HepG2 (cell line): Measurements from ENCODE around the gene MAPKAPK3. TPM values are rescaled to one million over a fixed set of nuclear protein-coding genes. Genes with fewer than 3 reads are reported as not detected.

Experiments
- ARNT ChIP-seq: fragments of 450-650 bp; IDR thresholded peaks from 2 replicates; pipeline ENCODE4 v1.6.1; 2017
- BCLAF1 ChIP-seq: fragments of 450-650 bp; IDR thresholded peaks from 2 replicates; pipeline ENCODE4 v1.6.1; 2017; ENCODE audit warnings: mild to moderate bottlenecking
- CREBL2 ChIP-seq: sonication (generic); formaldehyde crosslinking; IDR thresholded peaks from 2 replicates; pipeline ENCODE4 v1.8.1; 2023; ENCODE audit warnings: missing genetic modification reagents, mild to moderate bottlenecking, borderline replicate concordance
- ELF3 ChIP-seq: IDR thresholded peaks from 2 replicates; pipeline ENCODE4 v1.6.1; 2016; ENCODE audit warnings: missing genetic modification reagents, missing compliant biosample characterization
- FOSL1 ChIP-seq: sonication (generic); formaldehyde crosslinking; IDR thresholded peaks from 2 replicates; pipeline ENCODE4 v1.9.0; 2021; ENCODE audit warnings: missing genetic modification reagents, borderline replicate concordance
- FOXP1 ChIP-seq, 2 experiments: fragments of 450-650 bp in 1 of 2; IDR thresholded peaks; 2 replicates each; pipeline ENCODE4 v1.6.1; 2017 to 2018; ENCODE audit warnings: antibody characterized with exemption in 1 of 2
- GABPB1 ChIP-seq: IDR thresholded peaks from 2 replicates; pipeline ENCODE4 v1.6.1; 2016; ENCODE audit warnings: mild to moderate bottlenecking, missing genetic modification reagents, moderate library complexity, missing compliant biosample characterization
- NFATC3 ChIP-seq: sonication (generic); formaldehyde crosslinking; IDR thresholded peaks from 2 replicates; pipeline ENCODE4 v1.5.1; 2020; ENCODE audit warnings: mild to moderate bottlenecking, missing genetic modification reagents
- RBFOX2 ChIP-seq: fragments of 200-400 bp; formaldehyde crosslinking; IDR thresholded peaks from 2 replicates; pipeline ENCODE4 v1.6.1; 2017; ENCODE audit warnings: low read depth, mild to moderate bottlenecking, low read length
- RFX1 ChIP-seq: fragments of 450-650 bp; IDR thresholded peaks from 2 replicates; pipeline ENCODE4 v1.6.1; 2017
- RFXAP ChIP-seq: sonication (generic); formaldehyde crosslinking; IDR thresholded peaks from 2 replicates; pipeline ENCODE4 v1.4.0; 2020; ENCODE audit warnings: missing genetic modification reagents, borderline replicate concordance
- THYN1 ChIP-seq: sonication (generic); formaldehyde crosslinking; IDR thresholded peaks from 2 replicates; pipeline ENCODE4 v1.8.1; 2023; ENCODE audit warnings: low read depth, mild to moderate bottlenecking, moderate library complexity, missing genetic modification reagents, borderline replicate concordance
- TOPORS ChIP-seq: sonication (generic); formaldehyde crosslinking; IDR thresholded peaks from 2 replicates; pipeline ENCODE4 v1.8.0; 2023; ENCODE audit warnings: mild to moderate bottlenecking, missing genetic modification reagents
- ZBTB44 ChIP-seq: sonication (generic); formaldehyde crosslinking; IDR thresholded peaks from 2 replicates; pipeline ENCODE4 v1.4.0; 2020; ENCODE audit warnings: missing genetic modification reagents
- ZBTB7A ChIP-seq: sonication (generic); formaldehyde crosslinking; IDR thresholded peaks from 2 replicates; pipeline ENCODE4 v1.8.0; 2022; ENCODE audit warnings: mild to moderate bottlenecking, missing genetic modification reagents
- ZFP41 ChIP-seq: sonication (generic); formaldehyde crosslinking; IDR thresholded peaks from 2 replicates; pipeline ENCODE4 v1.4.0; 2020; ENCODE audit warnings: mild to moderate bottlenecking, missing genetic modification reagents, borderline replicate concordance
- ZNF224 ChIP-seq: sonication (generic); formaldehyde crosslinking; IDR thresholded peaks from 2 replicates; pipeline ENCODE4 v1.5.0; 2020; ENCODE audit warnings: mild to moderate bottlenecking, missing genetic modification reagents
- ZNF230 ChIP-seq: sonication (generic); formaldehyde crosslinking; IDR thresholded peaks from 2 replicates; pipeline ENCODE4 v1.4.0; 2020; ENCODE audit warnings: mild to moderate bottlenecking, missing genetic modification reagents
- ZNF672 ChIP-seq: sonication (generic); formaldehyde crosslinking; IDR thresholded peaks from 2 replicates; pipeline ENCODE4 v1.8.1; 2022; ENCODE audit warnings: missing genetic modification reagents
- ZNF691 ChIP-seq: sonication (generic); formaldehyde crosslinking; IDR thresholded peaks from 2 replicates; pipeline ENCODE4 v1.4.0; 2020; ENCODE audit warnings: missing genetic modification reagents, low read depth, mild to moderate bottlenecking, borderline replicate concordance
- ZNF740 ChIP-seq: sonication (generic); formaldehyde crosslinking; IDR thresholded peaks from 2 replicates; pipeline ENCODE4 v1.4.0; 2020; ENCODE audit warnings: missing genetic modification reagents
- ZNF75D ChIP-seq: sonication (generic); formaldehyde crosslinking; IDR thresholded peaks from 2 replicates; pipeline ENCODE4 v1.8.1; 2023; ENCODE audit warnings: missing genetic modification reagents, mild to moderate bottlenecking, borderline replicate concordance
- ZNF782 ChIP-seq: sonication (generic); formaldehyde crosslinking; IDR thresholded peaks from 2 replicates; pipeline ENCODE4 v1.4.0; 2020; ENCODE audit warnings: missing genetic modification reagents, mild to moderate bottlenecking, borderline replicate concordance
- ZNF878 ChIP-seq: sonication (generic); formaldehyde crosslinking; IDR thresholded peaks from 2 replicates; pipeline ENCODE4 v1.8.1; 2023; ENCODE audit warnings: mild to moderate bottlenecking, missing genetic modification reagents, moderate library complexity
- polyA plus RNA-seq, 8 experiments: library from polyadenylated mRNA; depleted of rRNA in 3 of 8; stranded (reverse) in 7 of 8; unstranded in 1 of 8; fragments of >200 nt; fragmentation: Illumina TruSeq in 4 of 8; extraction: Trizol in 4 of 8; gene quantifications; 2 replicates each; pipeline versions ENCODE4 v1.2.1 to v1.2.3, GENCODE V29; 2011 to 2016; ENCODE audit warnings: low read depth in 4 of 8, missing spikeins in 1 of 8, mixed read lengths in 1 of 8; ENCODE audit not compliant: insufficient read depth in 1 of 8
- total RNA-seq, 5 experiments: library from RNA; depleted of rRNA; stranded (reverse); fragments of >200 nt; fragmentation: Illumina TruSeq; extraction: Trizol; gene quantifications; 2 replicates each; pipeline ENCODE4 v1.2.3, GENCODE V29; 2016; ENCODE audit warnings: low read depth in 1 of 5

The MAPKAPK3 gene
- total and polyA plus RNA-seq, 2 of the 13 experiments (the other 11 are each of a cell fraction or from before 2014, with no cell fraction given) = 39.9 to 41.2 TPM

GRCh38 chr3:50611464-50612233, 5.3 kb upstream of the MAPKAPK3 start, which contains the start of gene CISH (continued):
- no peak for TF ChIP-seq BCLAF1
- TF ChIP-seq ZFP41 (CRISPR knock-in tag) = 0 out of 2 replicates have a peak, but pooled peaks have one; percentile 57
- peak; percentile 87 for TF ChIP-seq GABPB1 (CRISPR knock-in tag)
- TF ChIP-seq THYN1 (CRISPR knock-in tag) = no peak
- TF ChIP-seq ZNF230 (CRISPR knock-in tag) = peak; percentile 89
- no peak for TF ChIP-seq ARNT
- peak; percentile 71 for TF ChIP-seq RBFOX2
- no peak for TF ChIP-seq ZNF75D (CRISPR knock-in tag)
- TF ChIP-seq ZNF782 (CRISPR knock-in tag) = peak; percentile 33; the same call in 1 of the 2 replicates
- TF ChIP-seq ZNF672 (CRISPR knock-in tag) = no peak
- TF ChIP-seq ELF3 = peak; percentile 87
- TF ChIP-seq ZBTB7A (CRISPR knock-in tag) = peak; percentile 85
- TF ChIP-seq ZNF878 (CRISPR knock-in tag) = peak; percentile 55; the same call in 1 of the 2 replicates
- TF ChIP-seq TOPORS = peak; percentile 71
- TF ChIP-seq RFX1 = no peak
- TF ChIP-seq ZNF224 (CRISPR knock-in tag) = no peak
- no peak for TF ChIP-seq NFATC3 (CRISPR knock-in tag)
- TF ChIP-seq ZNF691 (CRISPR knock-in tag) = no peak; the same call in 1 of the 2 replicates
- peak; percentile 92 for TF ChIP-seq RFXAP
- TF ChIP-seq ZBTB44 = no peak
- no peak for TF ChIP-seq ZNF740
- no peak; the same call in 1 of the 2 replicates for TF ChIP-seq FOSL1 (CRISPR knock-in tag)
- peak; percentile 87; the same call in 1 of the 2 replicates for TF ChIP-seq CREBL2 (CRISPR knock-in tag)
- no peak for TF ChIP-seq FOXP1 (IDR thresholded peaks at IDR 0.05)
- peak; percentile 47; the same call in 1 of the 2 replicates for TF ChIP-seq FOXP1 (CRISPR knock-in tag; IDR thresholded peaks at IDR 0.05)
